DMS153 (cell line): ENCODE data around the gene RABGAP1.

ENCODE experiments used
- DNase-seq: peaks from one replicate; lab custom pipeline; 2025; lab: John Stamatoyannopoulos, UW

The RABGAP1 gene

GRCh38 chr9:123112015-123112975 is 171.5 kb downstream of the RABGAP1 start:
- peak; percentile 3 for DNase-seq

GRCh38 chr9:123113185-123113584 is 172.4 kb downstream of the RABGAP1 start:
- DNase-seq, result no peak

GRCh38 chr9:123115146-123115913 is 174.5 kb downstream of the RABGAP1 start:
- no peak for DNase-seq

DNA sequence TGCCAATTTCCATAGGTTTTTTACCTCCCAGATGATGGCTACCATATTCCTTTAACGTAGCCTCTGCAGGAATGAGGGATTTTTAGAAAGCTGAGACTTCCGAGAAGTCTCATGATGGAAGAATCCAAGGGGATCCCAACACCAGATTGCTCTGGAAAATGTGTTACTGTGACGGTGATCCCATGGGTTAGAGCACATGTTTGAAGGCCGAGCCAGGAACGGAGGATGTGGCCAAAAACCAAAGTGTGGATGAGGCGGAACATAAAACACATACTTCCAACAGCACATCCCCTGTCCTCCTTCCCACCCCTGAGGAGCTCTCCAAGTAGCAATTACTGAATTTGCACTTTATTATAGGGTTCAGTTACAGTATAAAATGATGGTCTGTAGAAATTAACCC is 175.2 kb downstream of the RABGAP1 start:
- no peak for DNase-seq

- DNase-seq, result no peak
Observed at GRCh38 chr9:123119566-123119965, 178.7 kb downstream of the RABGAP1 start.

GRCh38 chr9:123120131-123120530 is 179.3 kb downstream of the RABGAP1 start:
- no peak for DNase-seq

GRCh38 chr9:123120953-123121352 is 180.1 kb downstream of the RABGAP1 start:
- DNase-seq, result no peak

- DNase-seq, result no peak
Observed at GRCh38 chr9:123121457-123121856, 180.6 kb downstream of the RABGAP1 start.

DNA sequence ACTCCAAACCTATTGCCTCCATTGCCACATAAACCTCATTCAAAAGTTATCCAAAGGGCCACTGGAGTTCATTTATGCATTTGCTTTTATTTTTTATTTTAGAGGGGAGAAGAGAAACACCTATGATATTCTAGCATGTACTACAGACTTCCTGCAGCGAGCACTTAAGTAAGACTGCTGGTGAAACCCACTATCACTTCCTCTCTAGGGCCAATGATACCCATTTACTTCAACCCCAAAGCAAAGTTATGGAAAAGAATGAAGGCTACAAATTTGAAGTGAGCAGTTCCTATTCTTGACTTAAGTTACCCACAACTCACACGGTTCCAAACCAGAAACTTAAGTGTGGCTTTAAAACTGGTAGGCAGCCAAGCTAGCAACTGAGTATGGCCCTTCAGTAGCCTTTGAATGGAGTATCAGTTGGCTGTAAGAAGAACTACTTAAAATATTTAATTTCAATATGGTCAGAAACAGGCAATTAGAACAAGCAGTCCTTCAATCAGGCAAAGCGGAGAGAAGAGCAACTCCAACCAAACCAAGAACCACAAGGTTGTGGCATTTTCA is 186.8 kb downstream of the RABGAP1 start:
- no peak for DNase-seq

DNA sequence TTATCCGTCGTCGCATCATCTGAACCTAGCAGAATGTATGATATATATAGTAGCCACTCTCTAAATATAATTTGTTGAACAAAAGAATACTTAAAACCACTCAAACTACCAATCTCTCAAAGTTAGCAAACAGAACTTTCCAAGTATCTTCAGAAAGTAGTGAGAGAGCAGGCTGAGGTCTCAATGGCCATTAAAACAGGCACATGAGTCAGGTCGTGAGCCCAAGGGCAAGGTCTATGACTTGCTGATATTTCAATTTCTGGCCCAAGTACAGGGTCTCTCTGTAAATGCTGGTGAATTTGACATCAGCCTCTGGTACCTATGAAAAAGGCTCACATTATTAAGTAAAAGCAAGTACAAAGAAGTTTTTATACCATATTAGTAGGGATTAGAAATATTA is 187.8 kb downstream of the RABGAP1 start:
- DNase-seq, result no peak

- no peak for DNase-seq
Observed at GRCh38 chr9:123129423-123129822, 188.6 kb downstream of the RABGAP1 start.

DNA sequence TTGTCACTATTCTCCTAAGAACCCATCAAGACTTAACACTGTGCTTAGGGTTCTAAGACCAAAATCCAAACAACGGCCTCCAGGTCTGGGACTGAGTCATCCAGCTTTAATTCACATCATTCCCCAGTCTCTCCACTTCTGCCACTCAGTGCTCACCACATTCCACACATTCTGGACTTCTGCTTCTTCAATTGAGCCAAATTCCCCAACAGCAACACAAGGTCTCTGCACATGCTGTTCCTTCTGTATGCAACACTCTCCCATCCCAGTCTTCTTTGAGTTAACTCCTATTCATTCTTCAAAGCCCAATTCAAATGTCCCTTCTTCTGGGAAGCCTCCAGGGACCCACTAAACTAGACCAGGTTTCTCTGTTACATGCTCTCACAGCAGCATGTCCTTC is 190.4 kb downstream of the RABGAP1 start:
- DNase-seq, result no peak

DNA sequence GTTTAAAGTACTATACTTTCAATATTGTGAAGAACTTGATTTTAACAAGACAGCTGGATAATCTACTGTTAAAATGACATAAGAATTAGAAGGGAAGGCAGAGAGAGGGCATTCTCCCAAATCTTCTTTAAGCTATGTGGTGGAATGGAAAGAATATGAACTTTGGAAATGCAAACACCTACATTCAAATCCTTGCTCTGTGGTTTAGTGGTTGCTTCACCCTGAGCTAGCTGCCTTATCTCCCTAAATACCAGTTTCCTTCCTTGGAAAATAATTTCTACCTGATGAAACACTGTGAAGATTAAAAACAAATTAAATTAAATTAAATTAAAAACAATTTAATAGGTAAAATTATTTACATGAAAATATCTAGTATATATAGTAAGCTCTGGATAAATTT is 191.2 kb downstream of the RABGAP1 start:
- no peak for DNase-seq

- no peak for DNase-seq
Observed at GRCh38 chr9:123132696-123133095, 191.9 kb downstream of the RABGAP1 start.

- DNase-seq, result no peak
Observed at GRCh38 chr9:123135430-123135829, 194.6 kb downstream of the RABGAP1 start.

DNA sequence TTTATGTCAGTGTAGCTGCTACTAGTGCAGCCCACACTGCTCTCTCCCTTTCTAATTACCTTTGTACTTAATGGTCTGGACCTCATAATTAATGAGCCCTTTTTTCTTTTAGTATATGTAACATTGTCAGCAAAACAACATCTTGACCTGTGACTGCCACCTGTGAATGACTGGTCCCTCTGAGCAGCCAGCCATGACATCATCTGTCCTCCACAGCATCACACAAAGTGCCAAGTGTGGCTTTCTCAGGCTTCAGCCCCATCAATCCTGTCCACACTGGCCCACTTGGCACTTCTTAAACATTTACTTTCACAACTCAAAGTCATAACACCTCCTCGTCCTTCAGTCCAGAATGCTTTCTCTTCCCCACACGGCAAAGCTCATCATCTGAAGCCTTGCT is 197.3 kb downstream of the RABGAP1 start:
- no peak for DNase-seq

- DNase-seq, result no peak
Observed at GRCh38 chr9:123149067-123149466, 208.2 kb downstream of the RABGAP1 start.

DNA sequence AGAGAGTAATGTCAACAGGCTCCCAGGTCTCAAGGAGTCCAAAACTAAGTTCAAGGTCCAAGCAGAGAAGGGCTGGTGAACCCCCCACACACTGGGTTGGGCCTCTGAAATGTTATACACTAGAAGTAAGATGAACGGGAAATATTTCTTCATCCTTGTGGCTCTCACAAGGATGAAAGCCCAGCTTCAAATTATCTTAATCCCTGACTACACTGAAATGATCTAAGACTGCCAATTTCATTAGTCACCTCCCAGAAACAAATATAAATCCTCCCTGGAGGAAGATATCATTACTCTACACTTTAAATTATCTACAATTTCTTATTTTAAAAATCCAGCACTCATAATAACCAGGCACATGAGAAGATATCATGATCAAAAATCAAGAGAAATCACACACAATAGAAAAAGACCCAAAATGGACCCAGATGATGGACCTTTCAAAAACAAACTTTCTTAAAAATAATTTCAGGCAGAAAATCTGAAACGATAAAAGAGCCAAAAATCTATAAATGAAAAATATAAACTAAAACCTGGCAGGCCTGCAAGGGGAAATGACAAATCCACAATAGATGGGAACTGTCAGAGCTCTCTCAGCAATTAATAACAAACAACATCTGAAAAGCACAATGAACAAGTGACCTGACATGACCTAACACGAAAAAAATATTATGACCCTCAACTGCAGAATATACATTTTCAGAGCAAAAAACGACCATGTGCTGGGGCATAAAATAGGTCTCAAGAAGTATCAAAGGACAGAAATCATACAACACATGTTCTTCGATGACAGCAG is 210.1 kb downstream of the RABGAP1 start:
- DNase-seq, result no peak
